HG02763 (cell line): Measurements from ENCODE around the gene SEMA3E.
A peak's percentile ranks its signal among the peaks of the same experiment; 100 is the strongest.
"Not testable (repeated sequence)": the region's sequence is repeated elsewhere in the genome, so short reads cannot be mapped to it uniquely, and the experiment has no call there.

Experiments used
- ATAC-seq: cut with Tn5 transposase; IDR thresholded peaks from one replicate; pipeline ENCODE4 v1.9.1; 2021; ENCODE audit warnings: mild to moderate bottlenecking, moderate library complexity; ENCODE audit not compliant: unreplicated experiment

The SEMA3E gene

GRCh38 chr7:83494683-83495082 lies 154.3 kb downstream of the SEMA3E start:
- no peak for ATAC-seq

- ATAC-seq, result no peak
These were observed 156.1 kb downstream of the SEMA3E start for GRCh38 chr7:83492802-83493201.

GRCh38 chr7:83487801-83488200 lies 161.1 kb downstream of the SEMA3E start:
- no peak for ATAC-seq

GRCh38 chr7:83486957-83487356 lies 162.0 kb downstream of the SEMA3E start:
- no peak for ATAC-seq

GRCh38 chr7:83486536-83486935 lies 162.4 kb downstream of the SEMA3E start:
- ATAC-seq, result no peak

- no peak for ATAC-seq
These were observed 164.1 kb downstream of the SEMA3E start for GRCh38 chr7:83484826-83485225.

GRCh38 chr7:83484266-83484665 lies 164.7 kb downstream of the SEMA3E start:
- no peak for ATAC-seq

GRCh38 chr7:83478616-83479015 lies 170.3 kb downstream of the SEMA3E start:
- ATAC-seq, result no peak

- ATAC-seq, result no peak
These were observed 172.4 kb downstream of the SEMA3E start for GRCh38 chr7:83476511-83477050.

GRCh38 chr7:83475420-83475819 lies 173.5 kb downstream of the SEMA3E start:
- ATAC-seq, result no peak

- ATAC-seq, result no peak
These were observed 176.6 kb downstream of the SEMA3E start for GRCh38 chr7:83472376-83472775.

GRCh38 chr7:83469491-83469890 lies 179.4 kb downstream of the SEMA3E start:
- ATAC-seq, result no peak

- no peak for ATAC-seq
These were observed 179.9 kb downstream of the SEMA3E start for GRCh38 chr7:83469076-83469475.

- peak; percentile 79 for ATAC-seq
These were observed 180.6 kb downstream of the SEMA3E start for GRCh38 chr7:83468251-83468739.

- no peak for ATAC-seq
These were observed 181.4 kb downstream of the SEMA3E start for GRCh38 chr7:83467493-83467892.

- ATAC-seq, result no peak
These were observed 182.0 kb downstream of the SEMA3E start for GRCh38 chr7:83466956-83467355.

- no peak for ATAC-seq
These were observed 182.6 kb downstream of the SEMA3E start for GRCh38 chr7:83466187-83466923.

- ATAC-seq, result no peak
These were observed 183.3 kb downstream of the SEMA3E start for GRCh38 chr7:83465643-83466042.

- ATAC-seq, result not testable (repeated sequence)
These were observed 187.1 kb downstream of the SEMA3E start for GRCh38 chr7:83461820-83462219.

GRCh38 chr7:83459930-83460653 lies 188.8 kb downstream of the SEMA3E start:
- not testable (repeated sequence) for ATAC-seq

- ATAC-seq, result not testable (repeated sequence)
These were observed 189.6 kb downstream of the SEMA3E start for GRCh38 chr7:83459101-83459929.
